Fibroblast of lung (primary cell): ENCODE results near the gene SLC9A1. TPM values are rescaled to one million over a fixed set of nuclear protein-coding genes. Genes with fewer than 3 reads are reported as not detected.

Experiments used
- DNase-seq, 2 donors: peaks; one replicate each; pipeline versions ENCODE4 v3.0.0 to v3.0.0-alpha.2; 2010; ENCODE audit warnings: low read depth in 2 of 2
- H2AFZ ChIP-seq: 2 replicates; pipeline ENCODE4 v1.5.1; 2012; ENCODE audit warnings: low read length, control low read depth, inconsistent platforms
- H3K27ac ChIP-seq: 2 replicates; pipeline ENCODE4 v1.5.1; 2011; ENCODE audit warnings: low read length, control low read depth; ENCODE audit not compliant: insufficient read depth
- H3K27me3 ChIP-seq: 2 replicates; pipeline ENCODE4 v1.5.1; 2011; ENCODE audit warnings: mild to moderate bottlenecking, low read length; ENCODE audit not compliant: control insufficient read depth, insufficient read depth
- H3K36me3 ChIP-seq: 2 replicates; pipeline ENCODE4 v1.5.1; 2011; ENCODE audit warnings: low read length; ENCODE audit not compliant: control insufficient read depth, insufficient read depth
- H3K4me1 ChIP-seq: 2 replicates; pipeline ENCODE4 v1.5.1; 2011; ENCODE audit warnings: low read length; ENCODE audit not compliant: control insufficient read depth, insufficient read depth; ENCODE audit errors: extremely low read depth
- H3K4me2 ChIP-seq: 2 replicates; pipeline ENCODE4 v1.5.1; 2011; ENCODE audit warnings: low read length, control low read depth; ENCODE audit not compliant: insufficient read depth; ENCODE audit errors: extremely low read depth
- H3K4me3 ChIP-seq, 4 experiments: fragments of 200-600 bp in 1 of 4; sonication (generic) in 1 of 4; replicated peaks in 1 of 4; 2 replicates each; pipeline ENCODE4 v1.5.1; 2011 to 2016; ENCODE audit warnings: low read length in 4 of 4, low read depth in 3 of 4, mild to moderate bottlenecking in 3 of 4, control low read depth in 2 of 4, inconsistent platforms in 1 of 4, mixed read lengths in 1 of 4; ENCODE audit not compliant: insufficient read depth in 1 of 4; ENCODE audit errors: control extremely low read depth in 1 of 4
- H3K79me2 ChIP-seq: 2 replicates; pipeline ENCODE4 v1.5.1; 2012; ENCODE audit warnings: mild to moderate bottlenecking, low read length, inconsistent platforms; ENCODE audit not compliant: control insufficient read depth, insufficient read depth
- H3K9ac ChIP-seq: 2 replicates; pipeline ENCODE4 v1.5.1; 2011; ENCODE audit warnings: mild to moderate bottlenecking, low read length, control low read depth; ENCODE audit not compliant: insufficient read depth
- H3K9me3 ChIP-seq: 2 replicates; pipeline ENCODE4 v1.5.1; 2012; ENCODE audit warnings: low read depth, low read length; ENCODE audit not compliant: control insufficient read depth, insufficient read depth
- H4K20me1 ChIP-seq: 2 replicates; pipeline ENCODE4 v1.5.1; 2011; ENCODE audit warnings: low read length; ENCODE audit not compliant: control insufficient read depth, insufficient read depth; ENCODE audit errors: extremely low read depth
- EZH2 ChIP-seq: IDR thresholded peaks from 2 replicates; pipeline ENCODE4 v1.5.1; 2012; ENCODE audit warnings: low read length, control low read depth, mild to moderate bottlenecking; ENCODE audit errors: missing control alignments
- polyA plus RNA-seq, 2 donors: library from polyadenylated mRNA; depleted of rRNA in 1 of 2; stranded (reverse) in 1 of 2; unstranded in 1 of 2; fragments of >200 nt; gene quantifications; 2 replicates each; pipeline ENCODE4 v1.2.1, GENCODE V29; 2011 to 2012; ENCODE audit warnings: missing spikeins in 1 of 2
- total RNA-seq: library from RNA; depleted of rRNA; stranded (reverse); fragments of >200 nt; gene quantifications from 2 replicates; pipeline ENCODE4 v1.2.1, GENCODE V29; 2014
- TF ChIP-seq, protein P1 (sequence below), 2 donors: IDR thresholded peaks in 1 of 2; conservative IDR thresholded peaks in 1 of 2; 1 replicate in 1 of 2; 2 replicates in 1 of 2; pipeline ENCODE4 v1.5.1; 2011 to 2012; ENCODE audit warnings: low read length in 2 of 2, control low read depth in 1 of 2, inconsistent platforms in 1 of 2, low read depth in 1 of 2, mild to moderate bottlenecking in 1 of 2

SLC9A1 gene
- total and polyA plus RNA-seq, 2 donors (not counting 1 experiment from before 2014, with no cell fraction given) = 4.9 to 10.4 TPM

- TF ChIP-seq, protein P1, sequence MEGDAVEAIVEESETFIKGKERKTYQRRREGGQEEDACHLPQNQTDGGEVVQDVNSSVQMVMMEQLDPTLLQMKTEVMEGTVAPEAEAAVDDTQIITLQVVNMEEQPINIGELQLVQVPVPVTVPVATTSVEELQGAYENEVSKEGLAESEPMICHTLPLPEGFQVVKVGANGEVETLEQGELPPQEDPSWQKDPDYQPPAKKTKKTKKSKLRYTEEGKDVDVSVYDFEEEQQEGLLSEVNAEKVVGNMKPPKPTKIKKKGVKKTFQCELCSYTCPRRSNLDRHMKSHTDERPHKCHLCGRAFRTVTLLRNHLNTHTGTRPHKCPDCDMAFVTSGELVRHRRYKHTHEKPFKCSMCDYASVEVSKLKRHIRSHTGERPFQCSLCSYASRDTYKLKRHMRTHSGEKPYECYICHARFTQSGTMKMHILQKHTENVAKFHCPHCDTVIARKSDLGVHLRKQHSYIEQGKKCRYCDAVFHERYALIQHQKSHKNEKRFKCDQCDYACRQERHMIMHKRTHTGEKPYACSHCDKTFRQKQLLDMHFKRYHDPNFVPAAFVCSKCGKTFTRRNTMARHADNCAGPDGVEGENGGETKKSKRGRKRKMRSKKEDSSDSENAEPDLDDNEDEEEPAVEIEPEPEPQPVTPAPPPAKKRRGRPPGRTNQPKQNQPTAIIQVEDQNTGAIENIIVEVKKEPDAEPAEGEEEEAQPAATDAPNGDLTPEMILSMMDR (conservative IDR thresholded peaks at IDR 0.05 in 1 of 2, IDR thresholded peaks at IDR 0.05 in 1 of 2; ENCODE audit: low read depth in 1 of 2, low read length in 2 of 2) = no peak
- no peak for TF ChIP-seq EZH2
- peaks cover 57% of the 10 kb centered on the region for H3K79me2 ChIP-seq
- no peaks in the 10 kb centered on the region for H3K9me3 ChIP-seq
- no peak overlapping the region for H2AFZ ChIP-seq
- H3K36me3 ChIP-seq = peaks cover 2% of the 10 kb centered on the region
- DNase-seq = peak; percentile 20 to 31
- H3K9ac ChIP-seq = peak overlapping the region; percentile 21
- H4K20me1 ChIP-seq = no peaks in the 10 kb centered on the region
- peak overlapping the region; percentile 84 for H3K4me2 ChIP-seq
- H3K4me3 ChIP-seq = peak overlapping the region; percentile 72 to 80 (median 78)
- no peaks in the 10 kb centered on the region for H3K27me3 ChIP-seq
- peak overlapping the region; percentile 37 for H3K27ac ChIP-seq
- peaks cover 9% of the 10 kb centered on the region for H3K4me1 ChIP-seq
Measured at GRCh38 chr1:27152004-27152828, 2.7 kb downstream of the SLC9A1 start.

DNA sequence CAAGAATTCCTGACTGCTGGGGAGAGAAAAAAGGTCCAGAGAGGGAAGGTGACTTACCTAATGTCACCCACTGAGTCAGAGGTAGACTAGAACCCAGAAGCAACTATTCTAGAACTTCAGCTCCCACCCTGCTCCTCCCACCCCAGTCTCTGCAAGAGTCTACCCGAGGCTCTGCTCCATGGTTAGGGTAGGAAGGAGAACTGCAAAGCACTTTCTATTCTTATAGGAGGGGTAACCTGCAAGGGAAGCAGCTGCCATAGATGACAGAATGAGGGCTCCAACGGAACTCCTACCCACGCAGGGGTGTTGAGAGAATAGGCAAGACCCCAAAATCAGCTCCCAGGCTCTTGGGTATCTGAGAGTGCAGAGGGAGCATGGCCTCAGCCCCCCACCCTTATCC, 4.3 kb downstream of the SLC9A1 start:
- Histone ChIP-seq H3K9ac (no peak overlapping the region), H3K4me3 (no peak overlapping the region), H3K79me2 (peaks cover 57% of the 10 kb centered on the region), H3K4me2 (no peak overlapping the region), H3K36me3 (peaks cover 2% of the 10 kb centered on the region), H2AFZ (no peak overlapping the region), H3K27me3 (no peaks in the 10 kb centered on the region), H3K4me1 (peaks cover 14% of the 10 kb centered on the region), H4K20me1 (no peaks in the 10 kb centered on the region), H3K9me3 (no peaks in the 10 kb centered on the region), H3K27ac (no peak overlapping the region)
- no peak for DNase-seq
- TF ChIP-seq, protein P1 (conservative IDR thresholded peaks at IDR 0.05 in 1 of 2, IDR thresholded peaks at IDR 0.05 in 1 of 2; ENCODE audit: low read depth in 1 of 2, low read length in 2 of 2) = no peak
- TF ChIP-seq EZH2 = no peak

DNA sequence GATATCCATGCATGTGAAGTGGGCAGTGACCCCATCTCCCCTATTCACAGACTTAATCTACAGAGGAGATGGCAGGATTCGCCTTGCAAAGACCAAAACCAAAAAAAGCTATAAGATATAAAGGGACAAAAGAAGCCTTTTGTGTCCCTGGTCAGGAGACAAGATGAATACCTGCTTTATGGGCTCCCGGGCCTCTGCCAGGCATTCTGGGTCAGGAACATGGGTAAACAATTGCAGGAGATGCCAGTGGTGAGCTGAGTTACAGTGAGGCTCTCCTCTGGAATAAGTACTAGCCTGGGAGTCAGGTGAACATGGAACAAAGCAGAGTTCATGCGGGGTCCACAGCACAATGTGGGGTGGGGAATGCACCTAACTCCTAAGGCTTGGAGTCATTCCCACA, 4.7 kb downstream of the SLC9A1 start:
- no peaks in the 10 kb centered on the region for H3K9me3 ChIP-seq

More for the DNA sequence above, 4.7 kb downstream of the SLC9A1 start:
- Histone ChIP-seq H3K4me2 (no peak overlapping the region), H4K20me1 (no peaks in the 10 kb centered on the region), H3K27ac (no peak overlapping the region), H3K36me3 (peaks cover 2% of the 10 kb centered on the region), H3K4me3 (no peak overlapping the region), H3K27me3 (no peaks in the 10 kb centered on the region), H3K4me1 (peaks cover 17% of the 10 kb centered on the region), H3K79me2 (peaks cover 57% of the 10 kb centered on the region), H2AFZ (no peak overlapping the region), H3K9ac (no peak overlapping the region)
- TF ChIP-seq, protein P1 (conservative IDR thresholded peaks at IDR 0.05 in 1 of 2, IDR thresholded peaks at IDR 0.05 in 1 of 2; ENCODE audit: low read depth in 1 of 2, low read length in 2 of 2) = no peak
- no peak for TF ChIP-seq EZH2
- DNase-seq = no peak
